SK-N-SH (cell line): ENCODE data around the gene SLFN11.
"Not testable (repeated sequence)": the region's sequence is repeated elsewhere in the genome, so short reads cannot be mapped to it uniquely, and the experiment has no call there.

Experiments used
- CHD2 ChIP-seq: fragments of 150-350 bp; IDR thresholded peaks from 2 replicates; pipeline ENCODE4 v1.6.1; 2018; ENCODE audit warnings: low read length; ENCODE audit not compliant: partially characterized antibody
- CTCF ChIP-seq: fragments of 200-600 bp; sonication (generic); IDR thresholded peaks from 2 replicates; pipeline ENCODE4 v1.6.1; 2017; ENCODE audit warnings: antibody characterized with exemption, mild to moderate bottlenecking, moderate library complexity
- EP300 ChIP-seq, 2 experiments: IDR thresholded peaks; 2 replicates each; pipeline versions ENCODE4 v1.4.0 to v1.6.1; 2012; ENCODE audit warnings: borderline replicate concordance in 1 of 2, low read depth in 1 of 2, low read length in 1 of 2
- EZH2phosphoT487 ChIP-seq: fragments of 200-600 bp; sonication (generic); IDR thresholded peaks from 2 replicates; pipeline ENCODE4 v1.6.1; 2017; ENCODE audit warnings: low read depth, mixed run types, mild to moderate bottlenecking, antibody characterized with exemption, moderate library complexity, borderline replicate concordance
- GABPA ChIP-seq: IDR thresholded peaks from 2 replicates; pipeline ENCODE4 v1.4.0; 2012; ENCODE audit warnings: low read depth, mild to moderate bottlenecking
- POLR2AphosphoS5 ChIP-seq: IDR thresholded peaks from 2 replicates; pipeline ENCODE4 v1.6.1; 2012; ENCODE audit warnings: low read depth, low read length
- RAD21 ChIP-seq: IDR thresholded peaks from 2 replicates; pipeline ENCODE4 v1.6.1; 2012; ENCODE audit warnings: mild to moderate bottlenecking, low read length
- SIN3A ChIP-seq: IDR thresholded peaks from 2 replicates; pipeline ENCODE4 v1.6.1; 2012; ENCODE audit warnings: low read depth, mild to moderate bottlenecking, low read length, moderate library complexity, borderline replicate concordance
- SMC3 ChIP-seq: IDR thresholded peaks from 2 replicates; pipeline ENCODE4 v1.6.1; 2012; ENCODE audit warnings: low read depth, low read length, improper control_type of control experiment
- TF ChIP-seq, protein P1 (sequence below): IDR thresholded peaks from 2 replicates; pipeline ENCODE4 v1.4.0; 2012; ENCODE audit warnings: low read depth, borderline replicate concordance

GRCh38 chr17:35393783-35394182 lies 20.4 kb upstream of the SLFN11 start:
- not testable (repeated sequence) for TF ChIP-seq CTCF; SIN3A; POLR2AphosphoS5; GABPA; RAD21; SMC3; EP300 (IDR thresholded peaks at IDR 0.05; ENCODE audit: borderline replicate concordance in 1 of 2, low read depth in 1 of 2, low read length in 1 of 2); CHD2; EZH2phosphoT487
- TF ChIP-seq, protein P1, sequence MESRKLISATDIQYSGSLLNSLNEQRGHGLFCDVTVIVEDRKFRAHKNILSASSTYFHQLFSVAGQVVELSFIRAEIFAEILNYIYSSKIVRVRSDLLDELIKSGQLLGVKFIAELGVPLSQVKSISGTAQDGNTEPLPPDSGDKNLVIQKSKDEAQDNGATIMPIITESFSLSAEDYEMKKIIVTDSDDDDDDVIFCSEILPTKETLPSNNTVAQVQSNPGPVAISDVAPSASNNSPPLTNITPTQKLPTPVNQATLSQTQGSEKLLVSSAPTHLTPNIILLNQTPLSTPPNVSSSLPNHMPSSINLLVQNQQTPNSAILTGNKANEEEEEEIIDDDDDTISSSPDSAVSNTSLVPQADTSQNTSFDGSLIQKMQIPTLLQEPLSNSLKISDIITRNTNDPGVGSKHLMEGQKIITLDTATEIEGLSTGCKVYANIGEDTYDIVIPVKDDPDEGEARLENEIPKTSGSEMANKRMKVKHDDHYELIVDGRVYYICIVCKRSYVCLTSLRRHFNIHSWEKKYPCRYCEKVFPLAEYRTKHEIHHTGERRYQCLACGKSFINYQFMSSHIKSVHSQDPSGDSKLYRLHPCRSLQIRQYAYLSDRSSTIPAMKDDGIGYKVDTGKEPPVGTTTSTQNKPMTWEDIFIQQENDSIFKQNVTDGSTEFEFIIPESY: not testable (repeated sequence)
